HepG2 (cell line): Measurements from ENCODE around the gene VAMP5. TPM values are rescaled to one million over a fixed set of nuclear protein-coding genes. Genes with fewer than 3 reads are reported as not detected.

ENCODE experiments used
- ATAC-seq: fragments of 200-7000 bp; cut with Tn5 transposase; 3 replicates; pipeline ENCODE4 v1.9.1; 2020; ENCODE audit warnings: mild to moderate bottlenecking, moderate library complexity
- BruUV-seq: library from RNA; stranded (reverse); fragments of 400-500 nt; replicated peaks from 2 replicates; lab custom pipeline; 2021; lab: Mats Ljungman, UMichigan
- CTCF ChIA-PET: fragments of 300-600 bp; formaldehyde crosslinking; extraction: SDS; loops from one replicate; lab custom pipeline; 2021; ENCODE audit warnings: low total read pairs, inconsistent platforms, low intra/inter-chr PET ratio; lab: Yijun Ruan, JAX
- POLR2A ChIA-PET: fragments of 350-600 bp; sonication (Branson Sonifier 250); formaldehyde crosslinking; loops from one replicate; lab custom pipeline; 2020; ENCODE audit warnings: antibody characterized with exemption, inconsistent platforms; lab: Yijun Ruan, JAX
- DNase-seq: peaks from one replicate; pipeline ENCODE4 v3.0.0-alpha.2; 2015; ENCODE audit warnings: low spot score
- FAIRE-seq: peaks from 3 replicates; lab custom pipeline; 2011; peaks lifted over from hg19 to GRCh38; lab: Jason Lieb, UNC
- H2AFZ ChIP-seq: one replicate; pipeline ENCODE4 v1.6.1; 2011; ENCODE audit warnings: low read length, inconsistent platforms
- H3K27ac ChIP-seq: fragments of 300-600 bp; 3 replicates; pipeline ENCODE4 v1.8.0; 2011; ENCODE audit warnings: mixed run types, mild to moderate bottlenecking, mixed read lengths, low read length, inconsistent platforms; ENCODE audit not compliant: insufficient read depth; ENCODE audit errors: extremely low read length
- H3K27me3 ChIP-seq, 2 experiments: fragments of 200-600 bp in 1 of 2; 2 replicates in 1 of 2; 3 replicates in 1 of 2; pipeline versions ENCODE4 v1.6.0 to v1.8.0; 2011; ENCODE audit warnings: low read length in 2 of 2, mild to moderate bottlenecking in 2 of 2, moderate library complexity in 2 of 2, inconsistent platforms in 1 of 2; ENCODE audit not compliant: insufficient read depth in 2 of 2, control insufficient read depth in 1 of 2
- H3K36me3 ChIP-seq, 2 experiments: fragments of 200-600 bp in 1 of 2; replicated peaks in 1 of 2; 2 replicates in 1 of 2; 3 replicates in 1 of 2; pipeline versions ENCODE4 v1.5.1 to v1.8.0; 2011; ENCODE audit warnings: low read length in 2 of 2, inconsistent platforms in 1 of 2; ENCODE audit not compliant: insufficient read depth in 2 of 2, control insufficient read depth in 1 of 2
- H3K4me1 ChIP-seq: 2 replicates; pipeline ENCODE4 v1.5.1; 2012; ENCODE audit warnings: low read length, inconsistent platforms; ENCODE audit not compliant: insufficient read depth
- H3K4me2 ChIP-seq: 2 replicates; pipeline ENCODE4 v1.6.0; 2011; ENCODE audit warnings: low read depth, low read length, inconsistent platforms
- H3K4me3 ChIP-seq, 3 experiments: fragments of 200-600 bp in 1 of 3; sonication (generic), shearing (Covaris generic) in 1 of 3; replicated peaks in 1 of 3; 2 replicates each; pipeline ENCODE4 v1.5.1; 2011 to 2016; ENCODE audit warnings: low read length in 3 of 3, inconsistent platforms in 2 of 3, low read depth in 2 of 3, mild to moderate bottlenecking in 2 of 3, control low read depth in 1 of 3, mixed read lengths in 1 of 3; ENCODE audit not compliant: insufficient read depth in 1 of 3
- H3K79me2 ChIP-seq: one replicate; pipeline ENCODE4 v1.6.1; 2011; ENCODE audit warnings: low read length, inconsistent platforms; ENCODE audit not compliant: insufficient read depth
- H3K9ac ChIP-seq: 2 replicates; pipeline ENCODE4 v1.6.0; 2011; ENCODE audit warnings: mild to moderate bottlenecking, low read depth, low read length, inconsistent platforms; ENCODE audit not compliant: insufficient read depth
- H3K9me3 ChIP-seq: 2 replicates; pipeline ENCODE4 v1.5.1; 2012; ENCODE audit warnings: mild to moderate bottlenecking, low read length
- H4K20me1 ChIP-seq: 2 replicates; pipeline ENCODE4 v1.6.0; 2011; ENCODE audit warnings: inconsistent platforms, mild to moderate bottlenecking, low read length, moderate library complexity; ENCODE audit not compliant: insufficient read depth
- FOXC1 ChIP-seq: sonication (generic); formaldehyde crosslinking; IDR thresholded peaks from 2 replicates; pipeline ENCODE4 v1.8.0; 2022; ENCODE audit warnings: mild to moderate bottlenecking, missing genetic modification reagents, borderline replicate concordance
- MEIS2 ChIP-seq: sonication (generic); formaldehyde crosslinking; IDR thresholded peaks from 2 replicates; pipeline ENCODE4 v1.9.0; 2021; ENCODE audit warnings: mild to moderate bottlenecking, missing genetic modification reagents
- PBX2 ChIP-seq: IDR thresholded peaks from 2 replicates; pipeline ENCODE4 v1.6.1; 2016; ENCODE audit warnings: control low read depth
- POLR2AphosphoS2 ChIP-seq: IDR thresholded peaks from 2 replicates; pipeline ENCODE4 v1.6.1; 2011; ENCODE audit warnings: low read depth, low read length, improper control_type of control experiment
- POLR2G ChIP-seq: fragments of 200-400 bp; formaldehyde crosslinking; IDR thresholded peaks from 2 replicates; pipeline ENCODE4 v1.6.1; 2018; ENCODE audit warnings: mild to moderate bottlenecking, low read depth, low read length, moderate library complexity
- RBM22 ChIP-seq: fragments of 200-400 bp; formaldehyde crosslinking; optimal IDR thresholded peaks from 2 replicates; pipeline ENCODE3; 2017; ENCODE audit warnings: mild to moderate bottlenecking, low read length, moderate library complexity
- SALL1 ChIP-seq: sonication (generic); formaldehyde crosslinking; IDR thresholded peaks from 2 replicates; pipeline ENCODE4 v1.8.0; 2022; ENCODE audit warnings: mild to moderate bottlenecking, missing genetic modification reagents
- SRY ChIP-seq: sonication (generic); formaldehyde crosslinking; IDR thresholded peaks from 2 replicates; pipeline ENCODE4 v1.8.0; 2022; ENCODE audit warnings: mild to moderate bottlenecking, missing genetic modification reagents
- SSRP1 ChIP-seq: IDR thresholded peaks from 2 replicates; pipeline ENCODE4 v1.6.1; 2016; ENCODE audit warnings: control low read depth
- ZFP90 ChIP-seq: sonication (generic); formaldehyde crosslinking; IDR thresholded peaks from 2 replicates; pipeline ENCODE4 v1.8.0; 2022; ENCODE audit warnings: missing genetic modification reagents, mild to moderate bottlenecking, inconsistent platforms, borderline replicate concordance
- ZNF263 ChIP-seq: sonication (generic); formaldehyde crosslinking; IDR thresholded peaks from 2 replicates; pipeline ENCODE4 v1.4.0; 2020; ENCODE audit warnings: missing genetic modification reagents
- ZNF503 ChIP-seq: sonication (generic); formaldehyde crosslinking; IDR thresholded peaks from 2 replicates; pipeline ENCODE4 v1.4.0; 2020; ENCODE audit warnings: missing genetic modification reagents
- ZNF563 ChIP-seq: sonication (generic); formaldehyde crosslinking; IDR thresholded peaks from 2 replicates; pipeline ENCODE4 v1.8.0; 2022; ENCODE audit warnings: mild to moderate bottlenecking, moderate library complexity, missing genetic modification reagents
- ZNF574 ChIP-seq: sonication (generic); formaldehyde crosslinking; IDR thresholded peaks from 2 replicates; pipeline ENCODE4 v1.4.0; 2020; ENCODE audit warnings: missing genetic modification reagents
- ZNF576 ChIP-seq: sonication (generic); formaldehyde crosslinking; IDR thresholded peaks from 2 replicates; pipeline ENCODE4 v1.4.0; 2020; ENCODE audit warnings: mild to moderate bottlenecking, missing genetic modification reagents
- WGBS: methylation state at CpG from one replicate; pipeline ENCODE4 v1.1.6; 2017; ENCODE audit warnings: low lambda C conversion rate; 5-methylcytosine and 5-hydroxymethylcytosine counted together
- in situ Hi-C: cut with HindIII; loops from 2 replicates; pipeline ENCODE4 v1.10.0; 2017; ENCODE audit warnings: low pct_unique_long_range_greater_than_20kb; ENCODE audit not compliant: extremely low pct_ligation_motif_present
- intact Hi-C: fragments of 100-400 bp; cut with micrococcal nuclease; formaldehyde crosslinking; loops from one replicate; pipeline ENCODE4 v1.10.0; 2022; ENCODE audit not compliant: unreplicated experiment
- polyA plus RNA-seq, 8 experiments: library from polyadenylated mRNA; depleted of rRNA in 3 of 8; stranded (reverse) in 7 of 8; unstranded in 1 of 8; fragments of >200 nt; fragmentation: Illumina TruSeq in 4 of 8; extraction: Trizol in 4 of 8; gene quantifications; 2 replicates each; pipeline versions ENCODE4 v1.2.1 to v1.2.3, GENCODE V29; 2011 to 2016; ENCODE audit warnings: low read depth in 4 of 8, missing spikeins in 1 of 8, mixed read lengths in 1 of 8; ENCODE audit not compliant: insufficient read depth in 1 of 8
- total RNA-seq, 5 experiments: library from RNA; depleted of rRNA; stranded (reverse); fragments of >200 nt; fragmentation: Illumina TruSeq; extraction: Trizol; gene quantifications; 2 replicates each; pipeline ENCODE4 v1.2.3, GENCODE V29; 2016; ENCODE audit warnings: low read depth in 1 of 5

VAMP5 gene
- total and polyA plus RNA-seq, 2 of the 13 experiments (the other 11 are each of a cell fraction or from before 2014, with no cell fraction given), result 7.2 to 56.7 TPM

- Histone ChIP-seq H3K9ac (peak overlapping the region; percentile 85), H3K27me3 (no peaks in the 10 kb centered on the region; a peak in 1 of 5 replicates), H2AFZ (no peak overlapping the region), H3K79me2 (peaks cover 35% of the 10 kb centered on the region), H4K20me1 (0 out of 2 replicates have a peak, but pooled peaks cover 3% of the 10 kb centered on the region), H3K36me3 (peaks cover 7 to 38% of the 10 kb centered on the region in 2 experiments), H3K4me2 (peak overlapping the region; percentile 94), H3K9me3 (no peaks in the 10 kb centered on the region), H3K4me1 (peaks cover 86% of the 10 kb centered on the region), H3K27ac (peak overlapping the region; percentile 80), H3K4me3 (peak overlapping the region; percentile 88 to 97 (median 90))
- WGBS, result 58% methylated on average over 3 of the region's 3 CpGs
- ChIA-PET CTCF (no interaction called here), POLR2A (interaction anchor here (0.9 to 25.9 kb wide), 11 partner anchors 4 to 272 kb away, joined by 3 to 795 read pairs (median 41); partner anchors contain the start of genes C2orf68, ELMOD3, GGCX and MAT2A)
- FAIRE-seq (no peak), DNase-seq (no peak), ATAC-seq (no peak)
- intact Hi-C loops, result loop anchor here (5.0 kb wide), 1 partner anchor 174 kb away; no protein-coding TSS in a partner anchor
- no TSS peak for BruUV-seq
- in situ Hi-C loops, result no loop called here
- TF ChIP-seq ZNF574 (CRISPR knock-in tag), result peak; percentile 25; the same call in 1 of the 2 replicates
- TF ChIP-seq POLR2G, result peak; percentile 39; the same call in 1 of the 2 replicates
- 0 out of 2 replicates have a peak, but pooled peaks have one; percentile 25 for TF ChIP-seq ZFP90 (CRISPR knock-in tag)
- TF ChIP-seq RBM22, result peak; percentile 92
- TF ChIP-seq MEIS2 (CRISPR knock-in tag), result 0 out of 2 replicates have a peak, but pooled peaks have one; percentile 27
- TF ChIP-seq POLR2AphosphoS2, result 0 out of 2 replicates have a peak, but pooled peaks have one; percentile 23
- peak; percentile 49; the same call in 1 of the 2 replicates for TF ChIP-seq ZNF563 (CRISPR knock-in tag)
- 0 out of 2 replicates have a peak, but pooled peaks have one; percentile 7 for TF ChIP-seq PBX2 (CRISPR knock-in tag)
- no peak for TF ChIP-seq ZNF503 (CRISPR knock-in tag)
- TF ChIP-seq SALL1 (CRISPR knock-in tag), result 0 out of 2 replicates have a peak, but pooled peaks have one; percentile 22
- peak; percentile 82; the same call in 1 of the 2 replicates for TF ChIP-seq SSRP1 (CRISPR knock-in tag)
- TF ChIP-seq ZNF576, result no peak
- no peak for TF ChIP-seq FOXC1 (CRISPR knock-in tag)
- TF ChIP-seq SRY (CRISPR knock-in tag), result 0 out of 2 replicates have a peak, but pooled peaks have one; percentile 24
- TF ChIP-seq ZNF263 (CRISPR knock-in tag), result 0 out of 2 replicates have a peak, but pooled peaks have one; percentile 10
Observed at GRCh38 chr2:85596486-85597143, 12.4 kb downstream of the VAMP5 start.
